IPS DF 4.7 (cell line): ENCODE results near the gene SETD7.

Source experiments
- DNase-seq: peaks from one replicate; pipeline ENCODE4 v3.0.0-alpha.2; 2013; ENCODE audit warnings: low spot score; ENCODE audit errors: extremely low read depth

The SETD7 gene

DNA sequence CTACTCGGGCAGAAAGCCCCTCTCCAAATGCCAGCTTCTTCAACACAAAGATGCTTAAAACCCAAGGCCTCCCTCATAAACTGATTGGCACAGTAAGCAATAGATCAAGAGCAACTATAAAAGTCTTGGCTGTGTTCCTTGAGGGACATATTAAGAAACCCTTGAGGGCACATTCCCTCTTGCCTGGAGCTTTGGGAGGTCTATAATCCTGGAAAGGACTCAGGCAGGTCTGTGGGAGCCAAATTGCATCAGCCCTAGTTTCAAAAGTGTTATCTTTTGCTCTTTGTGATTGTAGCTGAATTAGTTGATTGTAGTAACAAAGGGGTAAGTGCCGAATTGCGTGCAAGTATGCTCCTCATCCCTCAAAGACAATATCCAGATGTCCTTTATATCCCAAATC is 18.6 kb upstream of the SETD7 start:
- DNase-seq: no peak

DNA sequence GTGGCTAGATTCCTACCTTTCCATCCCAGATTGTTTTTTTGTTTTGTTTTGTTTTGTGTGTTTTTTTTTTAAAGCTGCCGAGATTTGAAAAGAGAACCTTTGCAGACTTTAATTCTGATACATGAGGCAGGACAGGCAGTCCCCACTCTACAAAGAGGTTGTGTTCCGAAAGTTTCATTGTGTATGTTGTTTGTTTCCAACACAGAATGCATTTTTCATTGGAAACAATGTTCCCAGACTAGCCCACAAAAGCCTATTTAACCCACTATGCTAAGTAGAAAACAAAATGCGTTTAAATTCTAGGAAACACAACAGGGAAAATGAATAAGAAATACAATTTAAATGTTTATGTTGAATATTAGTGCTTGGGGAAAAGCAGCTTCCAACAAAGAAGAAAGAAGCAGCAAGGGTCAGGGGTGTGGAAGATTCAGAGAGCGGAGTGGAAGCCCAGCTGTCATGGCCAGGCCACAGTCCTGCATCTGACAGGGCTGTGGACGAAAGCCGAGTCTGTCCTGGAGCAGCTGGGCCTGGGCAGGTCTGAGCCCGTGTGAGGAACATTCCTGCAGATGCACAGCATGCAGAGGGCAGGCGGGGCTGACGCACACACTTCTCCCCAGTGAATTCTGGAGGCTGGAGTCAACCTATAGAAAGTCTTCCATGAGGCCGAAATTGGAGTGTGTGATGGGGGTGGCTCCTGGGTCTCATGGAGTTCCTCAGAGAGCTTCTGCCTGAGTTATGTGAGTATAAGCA is 12.4 kb upstream of the SETD7 start:
- no peak for DNase-seq

GRCh38 chr4:139567159-139567870 is 11.3 kb upstream of the SETD7 start:
- DNase-seq: no peak

GRCh38 chr4:139564502-139564901 is 8.5 kb upstream of the SETD7 start:
- DNase-seq: no peak

GRCh38 chr4:139563515-139563914 is 7.5 kb upstream of the SETD7 start:
- no peak for DNase-seq

- no peak for DNase-seq
Observed at GRCh38 chr4:139562839-139563238, 6.8 kb upstream of the SETD7 start.

DNA sequence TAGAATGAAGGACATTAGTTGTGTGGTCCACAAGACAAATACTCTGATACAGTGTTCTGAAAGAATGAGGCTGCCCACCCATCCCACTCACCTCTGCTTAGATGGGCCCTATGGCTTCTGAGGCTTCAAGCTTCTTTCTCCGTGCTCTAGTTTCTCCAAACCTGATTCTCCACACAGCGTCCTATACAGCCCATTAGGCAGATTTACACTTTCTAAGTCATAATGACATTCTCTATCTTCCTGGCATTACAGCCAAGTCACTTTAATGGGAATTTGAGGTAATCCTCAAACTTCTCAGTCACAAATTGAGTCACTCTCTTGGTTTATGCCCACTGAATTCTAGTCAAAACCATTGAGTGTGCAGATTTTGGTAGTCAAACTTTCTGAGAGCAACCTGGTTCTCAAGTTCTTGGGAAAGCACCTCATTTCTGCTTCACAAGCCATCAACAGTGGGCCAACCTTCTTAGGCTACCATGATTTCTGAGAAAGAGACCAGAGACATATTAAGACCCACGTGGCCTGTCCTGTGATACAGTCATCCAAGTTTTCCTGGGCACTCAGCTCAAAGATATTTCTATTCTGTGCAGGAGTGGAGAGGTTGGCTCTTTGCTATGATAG is 6.2 kb upstream of the SETD7 start:
- DNase-seq: no peak

DNA sequence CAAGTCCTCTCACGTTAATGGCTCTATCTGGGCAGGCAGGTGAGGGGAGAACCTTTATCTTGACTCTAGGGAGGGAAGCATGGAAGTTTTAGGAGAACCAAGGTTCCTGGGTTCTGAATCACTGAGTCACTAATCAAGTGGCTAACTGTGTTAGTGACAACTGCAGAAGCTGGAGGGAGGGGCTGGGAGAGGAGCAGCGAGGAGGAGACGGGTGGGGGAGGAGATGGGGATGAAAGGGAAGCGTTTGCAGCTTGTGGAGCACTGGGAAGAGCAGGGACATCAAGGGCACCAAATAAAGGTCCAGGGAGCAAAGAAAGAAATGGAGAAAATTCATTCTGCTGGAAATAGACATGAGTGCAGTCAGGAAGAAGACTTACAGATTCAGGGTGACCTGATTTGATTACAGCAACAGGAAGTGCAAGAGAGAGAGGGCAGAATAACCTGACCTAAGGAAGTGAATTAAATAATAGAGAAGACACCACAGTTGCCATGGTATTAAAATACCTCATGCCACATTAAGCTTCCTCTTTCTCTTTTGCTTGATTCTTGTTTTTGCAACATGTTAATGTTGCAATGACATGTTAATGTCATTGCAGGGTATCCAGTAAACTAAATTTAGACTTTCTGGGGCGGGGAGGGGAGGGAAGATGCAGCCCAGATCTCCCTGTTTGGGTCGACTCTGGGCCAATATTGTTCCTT is 4.5 kb upstream of the SETD7 start:
- DNase-seq: no peak

- no peak for DNase-seq
Observed at GRCh38 chr4:139559687-139560086, 3.7 kb upstream of the SETD7 start.

- DNase-seq: no peak
Observed at GRCh38 chr4:139559089-139559479, 3.1 kb upstream of the SETD7 start.

DNA sequence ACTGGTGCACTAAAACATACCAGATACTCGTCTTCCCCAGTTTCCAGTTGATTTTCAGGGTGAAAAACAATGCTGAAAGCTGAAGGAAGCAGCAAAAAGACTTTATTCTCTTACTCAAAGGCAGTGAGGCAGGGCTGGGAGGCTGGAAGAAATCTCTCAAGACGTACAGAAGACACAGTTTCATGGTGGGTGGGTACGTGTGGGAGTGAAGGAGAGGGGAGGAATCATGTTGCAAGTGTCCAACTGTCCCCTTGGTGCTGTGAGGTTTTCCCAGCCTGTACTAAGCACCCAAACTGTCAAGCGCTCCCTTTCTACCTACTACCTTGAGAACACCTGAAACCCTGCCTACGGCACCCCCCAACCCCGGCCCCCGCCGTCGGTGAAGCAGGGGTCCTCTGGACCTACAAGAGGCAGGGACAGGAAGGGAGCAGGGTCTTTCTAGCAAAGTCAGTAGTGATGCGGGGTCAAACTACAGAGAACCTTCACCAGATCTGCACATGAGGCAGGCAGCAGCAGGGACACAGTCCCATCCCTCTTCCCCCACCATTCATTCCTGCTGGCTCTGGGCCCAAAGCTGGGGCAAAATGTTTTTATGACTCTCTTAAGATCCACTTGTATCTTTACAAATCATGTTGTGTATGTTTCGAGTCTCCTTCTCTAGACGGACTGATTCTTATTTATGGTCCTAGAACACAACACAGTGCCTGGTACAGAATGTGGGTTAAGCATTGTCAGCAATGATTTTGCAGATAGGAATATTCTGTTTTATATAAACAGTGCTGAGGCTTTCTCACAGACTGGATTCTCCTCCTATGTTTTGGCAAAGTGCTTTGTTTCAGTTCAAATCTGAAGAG is 2.4 kb upstream of the SETD7 start:
- no peak for DNase-seq

- no peak for DNase-seq
Observed at GRCh38 chr4:139557556-139558110, 1.6 kb upstream of the SETD7 start.

DNA sequence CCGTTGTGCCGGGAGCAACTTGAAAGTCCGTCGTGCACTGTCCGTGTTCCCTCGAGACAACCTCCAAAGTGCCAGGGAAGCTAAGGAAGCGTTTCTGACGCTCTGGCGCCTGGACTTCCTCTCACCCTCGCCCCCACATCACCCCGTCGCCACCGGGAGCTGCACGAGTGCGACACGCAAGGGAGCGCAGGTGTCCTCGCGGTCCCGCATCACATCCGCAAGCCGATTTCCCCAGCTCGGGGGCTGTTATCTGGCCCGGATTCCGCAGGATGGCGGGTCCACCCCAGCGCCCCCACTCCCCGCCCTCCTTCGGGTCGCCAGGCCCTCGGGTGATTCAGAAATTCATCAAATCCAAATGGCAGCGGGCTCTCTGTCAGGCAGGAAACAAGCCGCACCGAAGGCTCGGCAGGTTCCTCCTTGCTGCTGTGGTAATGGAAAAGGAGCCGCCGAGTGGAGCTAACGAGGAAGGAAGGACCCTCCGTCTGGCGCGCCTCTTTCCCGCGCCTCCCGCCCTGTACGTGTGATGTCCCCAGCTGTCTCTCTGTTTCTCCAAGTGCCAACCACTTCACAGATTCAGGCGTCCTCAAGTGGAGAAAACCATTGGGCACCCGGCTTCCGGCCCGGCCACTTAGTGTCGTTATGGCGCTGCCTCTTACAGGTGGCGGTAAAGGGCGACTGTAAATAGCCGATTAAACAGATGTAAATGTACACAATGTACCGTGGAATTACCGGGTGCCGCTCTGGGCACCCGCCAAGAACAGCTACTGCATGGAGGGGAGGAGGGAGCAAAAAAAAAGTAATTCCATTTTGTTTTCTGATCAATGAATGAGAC is 921 bp upstream of the SETD7 start:
- no peak for DNase-seq

- DNase-seq: no peak
Observed at GRCh38 chr4:139555705-139556070, 331 bp downstream of the SETD7 start.

GRCh38 chr4:139554893-139555704 is 920 bp downstream of the SETD7 start:
- no peak for DNase-seq

- DNase-seq: no peak
Observed at GRCh38 chr4:139554642-139554892, 1.5 kb downstream of the SETD7 start.

DNA sequence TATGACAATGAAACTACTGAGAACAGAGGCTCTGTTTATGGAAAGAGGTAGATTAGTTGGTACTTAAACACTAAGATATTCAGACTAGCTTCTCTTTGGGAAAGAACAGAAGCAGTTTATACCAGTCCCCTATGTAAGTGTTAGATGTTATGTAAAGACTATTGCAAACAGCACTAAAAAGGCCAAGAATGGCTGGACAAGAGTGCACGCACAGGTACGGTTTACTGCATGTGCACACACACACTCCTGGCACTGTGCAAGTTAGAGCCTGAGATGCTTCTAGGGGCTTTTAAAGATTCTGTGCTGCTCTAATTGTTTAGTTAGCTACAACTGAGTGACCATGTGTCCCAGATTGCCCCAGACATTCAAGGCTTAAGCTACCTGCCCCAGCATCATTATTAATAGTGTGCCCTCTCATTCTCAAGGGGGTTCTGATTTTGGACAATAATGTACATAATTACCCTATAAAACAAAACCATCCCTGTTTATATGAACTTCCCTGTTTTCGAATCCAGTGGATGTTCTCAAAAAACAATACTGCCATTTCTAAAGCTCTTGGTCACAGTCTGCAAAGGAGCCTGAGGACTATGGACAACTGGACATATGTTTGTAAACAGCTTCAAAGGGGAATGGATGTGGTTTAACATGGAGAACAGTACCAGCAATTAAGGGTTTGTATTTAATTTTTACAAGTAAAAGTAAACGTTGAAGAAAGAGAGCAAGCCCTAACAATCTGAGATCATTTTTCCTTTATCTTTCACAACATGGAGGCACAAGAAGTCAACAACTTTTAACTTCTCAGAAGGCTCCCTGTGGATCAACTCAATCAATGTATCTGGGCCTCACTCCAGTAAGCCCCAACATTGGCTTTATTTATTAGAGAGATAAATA is 2.0 kb downstream of the SETD7 start:
- DNase-seq: no peak

DNA sequence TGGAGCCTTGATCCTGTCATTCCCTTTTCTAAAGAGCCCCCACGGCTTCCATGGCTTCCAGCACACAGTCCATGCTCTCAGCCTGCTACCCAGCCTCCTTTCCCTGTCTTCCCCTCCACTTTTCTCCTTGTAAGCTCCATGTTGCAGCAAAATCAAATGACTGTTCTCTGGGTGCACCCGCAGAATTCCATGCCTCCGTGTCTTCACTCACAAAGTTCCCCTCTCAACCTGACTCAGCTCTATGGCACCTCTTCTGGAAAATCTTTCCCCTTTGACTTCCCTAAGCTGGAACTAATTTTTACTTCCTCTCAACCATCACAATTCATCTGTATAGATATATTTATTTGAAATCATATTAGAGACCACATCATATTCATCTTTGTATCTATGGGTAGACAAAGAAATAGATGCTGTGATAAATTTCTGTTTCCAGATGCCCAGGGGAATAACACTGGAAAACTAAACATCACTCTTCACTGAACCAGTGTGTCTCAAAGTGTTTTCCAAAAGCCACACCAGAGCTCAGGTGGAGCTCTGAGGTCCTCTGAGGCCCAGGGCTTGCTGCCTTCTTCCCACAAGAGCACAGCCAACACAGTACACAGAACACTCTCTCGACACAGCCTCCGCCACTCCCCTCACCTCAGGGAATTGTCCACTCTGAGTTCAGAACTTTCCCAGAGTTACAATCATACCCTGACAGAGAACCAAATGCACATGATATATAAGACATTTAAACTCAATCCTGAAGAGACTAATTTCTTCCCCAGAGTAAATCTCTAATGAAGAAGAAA is 3.3 kb downstream of the SETD7 start:
- DNase-seq: no peak
